H9 (cell line): ENCODE data around the gene MRPS5. TPM values are rescaled to one million over a fixed set of nuclear protein-coding genes. Genes with fewer than 3 reads are reported as not detected.

Experiments used
- DNase-seq: peaks from one replicate; pipeline ENCODE4 v3.0.0-alpha.2; 2017
- H2AFZ ChIP-seq: one replicate; pipeline ENCODE4 v1.6.1; 2013; ENCODE audit warnings: mild to moderate bottlenecking, low read length, control low read depth, moderate library complexity
- H2AK5ac ChIP-seq: 2 replicates; pipeline ENCODE4 v1.6.1; 2013; ENCODE audit warnings: low read length, control low read depth, mixed read lengths; ENCODE audit not compliant: insufficient read length
- H2BK120ac ChIP-seq: one replicate; pipeline ENCODE4 v1.6.1; 2013; ENCODE audit warnings: low read depth, mild to moderate bottlenecking, low read length, control low read depth, inconsistent platforms; ENCODE audit not compliant: poor library complexity, severe bottlenecking
- H2BK12ac ChIP-seq: 2 replicates; pipeline ENCODE4 v1.6.1; 2013; ENCODE audit warnings: low read length, control low read depth, mixed read lengths, low read depth; ENCODE audit not compliant: insufficient read length
- H2BK15ac ChIP-seq: 2 replicates; pipeline ENCODE4 v1.6.1; 2013; ENCODE audit warnings: low read depth, low read length, control low read depth
- H2BK20ac ChIP-seq: one replicate; pipeline ENCODE4 v1.6.1; 2013; ENCODE audit warnings: low read depth, mild to moderate bottlenecking, low read length, control low read depth, inconsistent platforms; ENCODE audit not compliant: poor library complexity, severe bottlenecking
- H2BK5ac ChIP-seq: 2 replicates; pipeline ENCODE4 v1.6.1; 2013; ENCODE audit warnings: low read length, control low read depth, mixed read lengths; ENCODE audit not compliant: insufficient read length
- H3K14ac ChIP-seq: 2 replicates; pipeline ENCODE4 v1.6.1; 2013; ENCODE audit warnings: low read length, control low read depth; ENCODE audit not compliant: insufficient read depth
- H3K18ac ChIP-seq: 2 replicates; pipeline ENCODE4 v1.6.1; 2013; ENCODE audit warnings: low read depth, mild to moderate bottlenecking, mixed read lengths, low read length, control low read depth; ENCODE audit not compliant: insufficient read length
- H3K23ac ChIP-seq: 2 replicates; pipeline ENCODE4 v1.6.1; 2013; ENCODE audit warnings: low read length, control low read depth, mixed read lengths, low read depth; ENCODE audit not compliant: insufficient read length
- H3K23me2 ChIP-seq: 2 replicates; pipeline ENCODE4 v1.6.1; 2013; ENCODE audit warnings: low read depth, mild to moderate bottlenecking, mixed read lengths, low read length, control low read depth; ENCODE audit not compliant: insufficient read length, poor library complexity, severe bottlenecking
- H3K27ac ChIP-seq: 2 replicates; pipeline ENCODE4 v1.5.1; 2013; ENCODE audit warnings: low read length, control low read depth, mixed read lengths, low read depth; ENCODE audit not compliant: insufficient read length
- H3K27me3 ChIP-seq: 2 replicates; pipeline ENCODE4 v1.6.1; 2013; ENCODE audit warnings: low read length, control low read depth, inconsistent platforms; ENCODE audit not compliant: insufficient read depth
- H3K4ac ChIP-seq: 2 replicates; pipeline ENCODE4 v1.6.1; 2013; ENCODE audit warnings: low read depth, mild to moderate bottlenecking, control low read depth, inconsistent platforms, low read length, moderate library complexity
- H3K4me1 ChIP-seq: 2 replicates; pipeline ENCODE4 v1.6.1; 2013; ENCODE audit warnings: low read length, control low read depth, inconsistent platforms; ENCODE audit not compliant: insufficient read depth
- H3K4me2 ChIP-seq: 2 replicates; pipeline ENCODE4 v1.6.1; 2013; ENCODE audit warnings: low read length, control low read depth, mixed read lengths; ENCODE audit not compliant: insufficient read length, insufficient read depth
- H3K56ac ChIP-seq: 2 replicates; pipeline ENCODE4 v1.6.1; 2013; ENCODE audit warnings: low read depth, mild to moderate bottlenecking, mixed read lengths, low read length, control low read depth; ENCODE audit not compliant: insufficient read length
- H3K79me1 ChIP-seq: 2 replicates; pipeline ENCODE4 v1.6.1; 2013; ENCODE audit warnings: low read depth, mild to moderate bottlenecking, moderate library complexity, low read length, control low read depth, inconsistent platforms; ENCODE audit not compliant: insufficient read depth, poor library complexity, severe bottlenecking
- H3K79me2 ChIP-seq: 2 replicates; pipeline ENCODE4 v1.6.1; 2013; ENCODE audit warnings: low read length, control low read depth, inconsistent platforms; ENCODE audit not compliant: insufficient read depth
- H3K9ac ChIP-seq: 2 replicates; pipeline ENCODE4 v1.6.1; 2013; ENCODE audit warnings: low read length, control low read depth, mixed read lengths; ENCODE audit not compliant: insufficient read length; ENCODE audit errors: extremely low read depth
- H3K9me3 ChIP-seq: one replicate; pipeline ENCODE4 v1.6.1; 2013; ENCODE audit warnings: low read depth, low read length, inconsistent platforms; ENCODE audit not compliant: control insufficient read depth
- H3T11ph ChIP-seq: one replicate; pipeline ENCODE4 v1.6.1; 2013; ENCODE audit warnings: mild to moderate bottlenecking, low read length, control low read depth, inconsistent platforms
- H4K20me1 ChIP-seq: one replicate; pipeline ENCODE4 v1.6.1; 2013; ENCODE audit not compliant: control insufficient read depth, insufficient read length, insufficient read depth
- H4K5ac ChIP-seq: 2 replicates; pipeline ENCODE4 v1.6.1; 2013; ENCODE audit warnings: low read depth, mild to moderate bottlenecking, mixed read lengths, low read length, control low read depth; ENCODE audit not compliant: insufficient read length
- H4K8ac ChIP-seq: replicated peaks from 2 replicates; pipeline ENCODE4 v1.6.1; 2013; ENCODE audit warnings: low read length, control low read depth, mixed read lengths, low read depth; ENCODE audit not compliant: insufficient read length
- H4K91ac ChIP-seq: 2 replicates; pipeline ENCODE4 v1.6.1; 2013; ENCODE audit warnings: low read depth, mild to moderate bottlenecking, moderate library complexity, mixed read lengths, low read length, control low read depth; ENCODE audit not compliant: insufficient read length
- H3K27ac Mint-ChIP-seq, 3 experiments: 2 replicates in 2 of 3; 3 replicates in 1 of 3; pipeline ENCODE4 v1.8.0; 2020 to 2021; ENCODE audit warnings: mixed read lengths in 3 of 3, mild to moderate bottlenecking in 1 of 3, moderate library complexity in 1 of 3
- H3K27me3 Mint-ChIP-seq: 2 replicates; pipeline ENCODE4 v1.8.0; 2021; ENCODE audit warnings: low read depth, mild to moderate bottlenecking, moderate library complexity, mixed read lengths
- H3K36me3 Mint-ChIP-seq, 3 experiments: 2 replicates in 2 of 3; 3 replicates in 1 of 3; pipeline ENCODE4 v1.8.0; 2020 to 2021; ENCODE audit warnings: low read depth in 3 of 3, mixed read lengths in 3 of 3; ENCODE audit not compliant: insufficient read depth in 1 of 3
- H3K4me1 Mint-ChIP-seq, 2 experiments: 2 replicates each; pipeline ENCODE4 v1.8.0; 2020; ENCODE audit warnings: mixed read lengths in 2 of 2
- H3K4me3 Mint-ChIP-seq, 2 experiments: 2 replicates in 1 of 2; 3 replicates in 1 of 2; pipeline ENCODE4 v1.8.0; 2020 to 2021; ENCODE audit warnings: mild to moderate bottlenecking in 2 of 2, mixed read lengths in 2 of 2, moderate library complexity in 1 of 2
- H3K9me3 Mint-ChIP-seq, 2 experiments: 2 replicates in 1 of 2; 3 replicates in 1 of 2; pipeline ENCODE4 v1.8.0; 2020; ENCODE audit warnings: mild to moderate bottlenecking in 2 of 2, mixed read lengths in 2 of 2, moderate library complexity in 1 of 2
- CTCF ChIP-seq: fragments of 200-600 bp; sonication (generic); conservative IDR thresholded peaks from 3 replicates; pipeline ENCODE4 v1.8.0; 2021; ENCODE audit warnings: antibody characterized with exemption, mild to moderate bottlenecking
- WGBS: extraction: QIAGEN DNeasy Blood & Tissue Kit; methylation state at CpG from one replicate; pipeline ENCODE4 v1.1.7; 2013; ENCODE audit warnings: missing lambda C conversion rate, low lambda C conversion rate, mixed read lengths; ENCODE audit not compliant: insufficient read length; ENCODE audit errors: extremely low coverage; 5-methylcytosine and 5-hydroxymethylcytosine counted together
- total RNA-seq: library from RNA; stranded (reverse); gene quantifications from 2 replicates; pipeline ENCODE4 v1.2.1, GENCODE V29; 2021

MRPS5 gene
- total RNA-seq, 1 experiment from 2014 or later: 50.9 TPM

- Histone ChIP-seq H3K9ac (no peak overlapping the region), H3K14ac (no peak overlapping the region), H3K23me2 (no peaks in the 10 kb centered on the region), H3K18ac (no peak overlapping the region), H2BK15ac (no peak overlapping the region), H2BK5ac (no peak overlapping the region), H2AFZ (no peak overlapping the region), H3K79me1 (no peaks in the 10 kb centered on the region), H3K23ac (no peak overlapping the region), H3K27ac (no peak overlapping the region), H3K79me2 (no peaks in the 10 kb centered on the region), H2AK5ac (no peak overlapping the region), H2BK20ac (no peak overlapping the region), H3K56ac (no peak overlapping the region), H4K20me1 (no peaks in the 10 kb centered on the region), H3K4ac (no peak overlapping the region), H2BK12ac (no peak overlapping the region), H4K8ac (no peak overlapping the region), H3K4me1 (no peaks in the 10 kb centered on the region; the same call in 1 of the 2 replicates), H3K4me2 (no peak overlapping the region), H3T11ph (no peak overlapping the region), H3K27me3 (no peaks in the 10 kb centered on the region), H4K5ac (no peak overlapping the region), H4K91ac (no peak overlapping the region), H3K9me3 (no peaks in the 10 kb centered on the region), H2BK120ac (no peak overlapping the region)
- Mint-ChIP-seq H3K4me1 (peaks cover 4 to 8% of the 10 kb centered on the region in 2 experiments), H3K27ac (no peak overlapping the region), H3K4me3 (peak overlapping the region in 1 of 2 experiments; percentile 47; a peak in 1 of 5 replicates), H3K36me3 (no peaks in the 10 kb centered on the region), H3K27me3 (peaks cover 45% of the 10 kb centered on the region), H3K9me3 (no peaks in the 10 kb centered on the region)
- DNase-seq: peak; percentile 58
- peak; percentile 70 for TF ChIP-seq CTCF
- no CpG with 5 or more reads among the region's 11 CpGs for WGBS
Observed at GRCh38 chr2:95053543-95053942, 68.1 kb downstream of the MRPS5 start.
